GM12878 (cell line): ENCODE measurements around the gene EYA4.

Source experiments
- ATF3 ChIP-seq: IDR thresholded peaks from 2 replicates; pipeline ENCODE4 v1.6.1; 2011; ENCODE audit warnings: low read depth, mild to moderate bottlenecking, low read length, moderate library complexity, borderline replicate concordance; ENCODE audit errors: extremely low read depth
- CHD2 ChIP-seq: IDR thresholded peaks from 2 replicates; pipeline ENCODE4 v1.6.1; 2011; ENCODE audit warnings: low read depth, low read length, improper control_type of control experiment, borderline replicate concordance
- CREM ChIP-seq: IDR thresholded peaks from 2 replicates; pipeline ENCODE4 v1.6.1; 2014; ENCODE audit warnings: antibody characterized with exemption, low read depth
- CTCF ChIP-seq, 3 experiments: IDR thresholded peaks in 2 of 3; conservative IDR thresholded peaks in 1 of 3; 2 replicates each; pipeline ENCODE4 v1.5.1; 2011; ENCODE audit warnings: low read depth in 3 of 3, low read length in 3 of 3, mild to moderate bottlenecking in 3 of 3, control low read depth in 2 of 3, moderate library complexity in 2 of 3, inconsistent platforms in 1 of 3, mixed read lengths in 1 of 3; ENCODE audit not compliant: control insufficient read depth in 2 of 3, insufficient read depth in 1 of 3; ENCODE audit errors: extremely low read depth in 1 of 3
- EP300 ChIP-seq, 2 experiments: fragments of 150-350 bp in 1 of 2; IDR thresholded peaks; 2 replicates each; pipeline ENCODE4 v1.6.1; 2011 to 2012; ENCODE audit warnings: low read depth in 2 of 2, low read length in 2 of 2, borderline replicate concordance in 1 of 2, improper control_type of control experiment in 1 of 2, inconsistent platforms in 1 of 2; ENCODE audit not compliant: control insufficient read depth in 1 of 2
- FOS ChIP-seq: IDR thresholded peaks from 3 replicates; pipeline ENCODE4 v1.6.1; 2011; ENCODE audit warnings: borderline replicate concordance; ENCODE audit not compliant: insufficient read length; ENCODE audit errors: extremely low read depth
- HDAC6 ChIP-seq: fragments of 200-600 bp; sonication (generic); IDR thresholded peaks from one replicate; pipeline ENCODE4 v1.8.0; 2017; ENCODE audit warnings: antibody characterized with exemption; ENCODE audit not compliant: unreplicated experiment
- POLR2A ChIP-seq: IDR thresholded peaks from 2 replicates; pipeline ENCODE4 v1.6.1; 2011; ENCODE audit warnings: low read depth, mild to moderate bottlenecking, low read length
- POLR2AphosphoS2 ChIP-seq: IDR thresholded peaks from 2 replicates; pipeline ENCODE4 v1.6.1; 2011; ENCODE audit warnings: low read depth, mild to moderate bottlenecking, low read length, improper control_type of control experiment, moderate library complexity
- POLR2AphosphoS5 ChIP-seq: IDR thresholded peaks from 2 replicates; pipeline ENCODE4 v1.6.1; 2011; ENCODE audit warnings: mild to moderate bottlenecking, low read length, inconsistent platforms
- RCOR1 ChIP-seq: conservative IDR thresholded peaks from 2 replicates; pipeline ENCODE4 v1.6.1; 2012; ENCODE audit warnings: low read depth, low read length, improper control_type of control experiment
- ZNF274 ChIP-seq: IDR thresholded peaks from one replicate; pipeline ENCODE4 v1.8.0; 2011; ENCODE audit not compliant: insufficient read length, insufficient read depth

DNA sequence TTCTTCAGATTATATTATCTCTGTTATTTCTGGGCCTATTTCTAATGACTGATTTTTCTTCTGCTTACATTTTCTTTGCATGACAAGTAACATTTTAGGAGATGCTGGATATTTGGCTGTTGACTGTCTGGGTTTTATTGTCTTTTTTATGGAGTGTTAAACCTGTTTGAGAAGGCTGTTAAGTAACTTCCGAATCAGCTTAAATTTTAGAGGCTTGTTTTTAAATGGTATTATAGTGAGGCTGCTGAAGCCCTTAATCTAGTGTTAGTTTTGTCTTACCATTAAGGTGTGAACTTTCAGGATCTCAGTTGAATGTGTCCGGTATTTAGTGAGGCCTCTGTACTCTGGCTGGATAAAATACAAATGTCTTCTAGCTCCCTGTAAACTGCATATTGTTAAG, 109.8 kb downstream of the EYA4 start:
- no peak for TF ChIP-seq POLR2AphosphoS2
- no peak for TF ChIP-seq CTCF (IDR thresholded peaks at IDR 0.05 in 2 of 3, conservative IDR thresholded peaks at IDR 0.05 in 1 of 3; ENCODE audit: control insufficient read depth in 2 of 3, extremely low read depth in 1 of 3, insufficient read depth in 1 of 3, low read depth in 3 of 3, low read length in 3 of 3)
- no peak for TF ChIP-seq HDAC6
- TF ChIP-seq POLR2AphosphoS5 = no peak
- TF ChIP-seq RCOR1 = no peak
- TF ChIP-seq FOS = no peak
- no peak for TF ChIP-seq EP300 (IDR thresholded peaks at IDR 0.05; ENCODE audit: borderline replicate concordance in 1 of 2, control insufficient read depth in 1 of 2, low read depth in 2 of 2, low read length in 2 of 2)
- no peak for TF ChIP-seq ZNF274
- TF ChIP-seq ATF3 = no peak
- no peak for TF ChIP-seq CHD2
- TF ChIP-seq CREM = no peak
- TF ChIP-seq POLR2A = no peak
